Activated naive CD4-positive, alpha-beta T cell (primary cell): Measurements from ENCODE around the gene IRX3.

Experiments
- DNase-seq, 4 experiments: peaks; one replicate each; lab custom pipeline; 2025; lab: John Stamatoyannopoulos, UW

IRX3 gene

GRCh38 chr16:54290833-54291655 is 4.5 kb upstream of the IRX3 start:
- no peak for DNase-seq

GRCh38 chr16:54289945-54290832 is 3.6 kb upstream of the IRX3 start:
- no peak for DNase-seq

- no peak for DNase-seq
These were observed 2.8 kb upstream of the IRX3 start for GRCh38 chr16:54289242-54289944.

- no peak for DNase-seq
These were observed 2.3 kb upstream of the IRX3 start for GRCh38 chr16:54288835-54289241.

GRCh38 chr16:54288030-54288834 is 1.6 kb upstream of the IRX3 start:
- no peak for DNase-seq

GRCh38 chr16:54287131-54288029 is 793 bp upstream of the IRX3 start:
- DNase-seq, result no peak

GRCh38 chr16:54286090-54286365 is 559 bp downstream of the IRX3 start:
- no peak for DNase-seq

- no peak for DNase-seq
These were observed 1.0 kb downstream of the IRX3 start for GRCh38 chr16:54285414-54286089.

GRCh38 chr16:54284931-54285413 is 1.6 kb downstream of the IRX3 start:
- no peak for DNase-seq

- no peak for DNase-seq
These were observed 2.2 kb downstream of the IRX3 start for GRCh38 chr16:54284319-54284930.

GRCh38 chr16:54283725-54284318 is 2.8 kb downstream of the IRX3 start:
- DNase-seq, result no peak

- DNase-seq, result no peak
These were observed 3.5 kb downstream of the IRX3 start for GRCh38 chr16:54282928-54283724.

GRCh38 chr16:54282202-54282927 is 4.2 kb downstream of the IRX3 start:
- DNase-seq, result no peak

- DNase-seq, result no peak
These were observed 4.9 kb downstream of the IRX3 start for GRCh38 chr16:54281535-54282201.

- DNase-seq, result no peak
These were observed 5.8 kb downstream of the IRX3 start for GRCh38 chr16:54280751-54281150.

- no peak for DNase-seq
These were observed 8.5 kb downstream of the IRX3 start for GRCh38 chr16:54277845-54278703.
